Measurements from ENCODE around the gene FMOD. TPM values are rescaled to one million over a fixed set of nuclear protein-coding genes. Genes with fewer than 3 reads are reported as not detected.
A peak's percentile ranks its signal among the peaks of the same experiment; 100 is the strongest.

The FMOD gene
- total RNA-seq, 4 donors from 2014 or later = 4.3 to 29.9 (median 9.9) TPM

DNA sequence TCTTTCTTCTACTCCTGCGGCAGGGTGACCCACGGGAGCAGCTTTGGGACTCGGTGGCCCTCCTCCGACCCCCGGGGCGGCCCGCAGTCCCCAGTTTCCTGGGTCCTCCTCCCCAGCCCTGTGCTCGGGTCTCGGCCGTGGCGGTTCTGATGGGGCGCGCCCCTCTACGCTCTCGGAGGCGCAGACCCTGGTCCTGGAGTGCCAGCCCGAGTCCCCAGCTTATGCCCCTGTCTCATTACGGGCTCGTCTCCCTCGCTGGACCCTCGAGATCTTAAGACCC is 45.2 kb downstream of the FMOD start:
- Histone ChIP-seq H3K9me3 (no peaks in the 10 kb centered on the region), H3K4me3 (peak overlapping the region; percentile 88 to 96 (median 93)), H3K27me3 (no peaks in the 10 kb centered on the region), H3K4me1 (peaks cover 31 to 76% (median 41%) of the 10 kb centered on the region in 3 donors), H3K36me3 (peaks cover 5 to 38% (median 11%) of the 10 kb centered on the region in 3 donors), H3K27ac (peak overlapping the region; percentile 97 to 99 (median 99))
- intact Hi-C loops (cut with DNase I) = loop anchor here (5.0 kb wide), 1 partner anchor 33 kb away; no protein-coding TSS in a partner anchor
- DNase-seq = no peak
- TF ChIP-seq, protein P1, sequence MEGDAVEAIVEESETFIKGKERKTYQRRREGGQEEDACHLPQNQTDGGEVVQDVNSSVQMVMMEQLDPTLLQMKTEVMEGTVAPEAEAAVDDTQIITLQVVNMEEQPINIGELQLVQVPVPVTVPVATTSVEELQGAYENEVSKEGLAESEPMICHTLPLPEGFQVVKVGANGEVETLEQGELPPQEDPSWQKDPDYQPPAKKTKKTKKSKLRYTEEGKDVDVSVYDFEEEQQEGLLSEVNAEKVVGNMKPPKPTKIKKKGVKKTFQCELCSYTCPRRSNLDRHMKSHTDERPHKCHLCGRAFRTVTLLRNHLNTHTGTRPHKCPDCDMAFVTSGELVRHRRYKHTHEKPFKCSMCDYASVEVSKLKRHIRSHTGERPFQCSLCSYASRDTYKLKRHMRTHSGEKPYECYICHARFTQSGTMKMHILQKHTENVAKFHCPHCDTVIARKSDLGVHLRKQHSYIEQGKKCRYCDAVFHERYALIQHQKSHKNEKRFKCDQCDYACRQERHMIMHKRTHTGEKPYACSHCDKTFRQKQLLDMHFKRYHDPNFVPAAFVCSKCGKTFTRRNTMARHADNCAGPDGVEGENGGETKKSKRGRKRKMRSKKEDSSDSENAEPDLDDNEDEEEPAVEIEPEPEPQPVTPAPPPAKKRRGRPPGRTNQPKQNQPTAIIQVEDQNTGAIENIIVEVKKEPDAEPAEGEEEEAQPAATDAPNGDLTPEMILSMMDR (IDR thresholded peaks at IDR 0.05) = no peak
- TF ChIP-seq POLR2A (IDR thresholded peaks at IDR 0.05) = no peak
- no CpG with 5 or more reads among the region's 21 CpGs for WGBS, 2 donors

DNA sequence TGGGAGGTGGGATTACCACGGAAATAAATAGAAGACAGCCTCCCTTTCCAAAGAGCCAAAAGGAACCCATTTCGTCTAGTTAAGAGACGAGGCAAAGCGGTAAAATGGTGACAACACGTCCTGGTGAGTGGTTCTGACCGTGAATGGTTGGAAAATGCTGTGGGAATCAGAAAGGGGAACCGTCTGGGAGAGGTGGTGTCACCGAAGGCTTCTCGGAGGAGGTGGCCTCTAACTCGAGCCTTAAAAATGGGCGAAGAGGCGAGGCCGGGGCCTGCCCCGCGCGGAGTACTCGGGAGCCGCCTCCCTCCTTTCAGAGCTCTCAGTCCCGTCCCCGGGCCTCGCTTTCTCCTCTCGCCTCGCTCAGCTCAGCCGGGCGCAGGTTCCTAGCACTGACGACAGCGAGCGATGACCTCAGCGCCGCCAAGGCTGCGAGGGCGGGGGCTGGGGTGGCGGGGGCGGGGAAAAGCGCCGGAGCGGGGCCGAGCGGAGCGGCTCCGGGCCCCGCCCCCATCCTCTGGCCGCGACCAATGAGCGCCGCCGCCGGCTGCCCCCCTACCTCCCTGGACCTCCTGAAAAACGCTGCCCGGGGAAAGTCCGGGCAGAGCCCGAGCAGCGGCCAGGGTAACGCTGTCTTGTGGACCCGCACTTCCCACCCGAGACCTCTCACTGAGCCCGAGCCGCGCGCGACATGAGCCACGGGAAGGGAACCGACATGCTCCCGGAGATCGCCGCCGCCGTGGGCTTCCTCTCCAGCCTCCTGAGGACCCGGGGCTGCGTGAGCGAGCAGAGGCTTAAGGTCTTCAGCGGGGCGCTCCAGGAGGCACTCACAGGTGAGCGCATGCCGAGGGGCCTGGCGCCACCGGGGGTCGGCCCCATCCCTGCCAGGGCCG is 45.8 kb downstream of the FMOD start, which contains the start of gene BTG2:
BTG2 (plus strand) TSS at position 601 of the 890 bp plus-strand sequence; CDS start at position 689, 88 bp downstream.
- 4 to 13% methylated on average over 10 to 21 of the region's 79 CpGs for WGBS, 2 donors

DNA sequence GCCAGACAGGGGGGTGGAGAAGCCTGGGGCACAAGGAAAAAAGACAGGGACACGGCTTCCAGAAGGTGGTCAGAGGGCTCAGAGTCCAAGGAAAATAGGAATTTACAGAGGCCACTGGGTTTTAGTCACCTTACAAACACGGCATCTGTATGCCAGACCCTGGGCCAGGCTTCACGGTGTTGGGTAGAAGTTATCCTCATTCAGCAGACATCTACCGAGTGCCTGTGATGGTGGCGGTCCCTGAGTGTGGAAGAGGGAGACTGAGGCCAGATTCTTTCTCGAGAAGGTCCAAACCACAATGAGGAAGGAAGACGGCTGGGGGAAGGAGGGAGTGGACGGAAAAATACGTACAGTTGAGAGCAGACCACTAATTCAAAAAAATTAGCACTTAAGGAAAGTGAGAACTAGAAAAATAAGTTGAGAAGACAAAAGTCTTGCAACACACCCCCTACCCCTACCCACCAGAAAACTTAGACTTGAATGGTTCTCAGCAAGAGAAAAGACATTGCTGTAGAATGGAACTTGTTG is 46.5 kb downstream of the FMOD start:
- Histone ChIP-seq H3K4me3 (peak overlapping the region in 3 of 4 donors; percentile 88 to 96 (median 90)), H3K27me3 (no peaks in the 10 kb centered on the region), H3K27ac (peak overlapping the region; percentile 97 to 99 (median 99)), H3K36me3 (peaks cover 5 to 26% (median 11%) of the 10 kb centered on the region in 3 donors), H3K9me3 (no peaks in the 10 kb centered on the region), H3K4me1 (peaks cover 31 to 72% (median 33%) of the 10 kb centered on the region in 3 donors)
- WGBS, 2 donors = 69 to 80% methylated on average over 9 of the region's 9 CpGs
- intact Hi-C loops (cut with DNase I) = no loop called here
- DNase-seq = no peak
- no peak for TF ChIP-seq POLR2A (IDR thresholded peaks at IDR 0.05)
- TF ChIP-seq, protein P1 (IDR thresholded peaks at IDR 0.05) = no peak

More for the DNA sequence above, 45.8 kb downstream of the FMOD start, which contains the start of gene BTG2:
- H3K9me3 ChIP-seq = no peaks in the 10 kb centered on the region
- TF ChIP-seq POLR2A (IDR thresholded peaks at IDR 0.05) = peak; percentile 23 to 100 (median 98)
- TF ChIP-seq, protein P1 (IDR thresholded peaks at IDR 0.05) = no peak
- intact Hi-C loops (cut with DNase I) = loop anchor here (5.0 kb wide), 1 partner anchor 33 kb away; no protein-coding TSS in a partner anchor
- H3K27me3 ChIP-seq = no peaks in the 10 kb centered on the region
- peak; percentile 62 for DNase-seq
- peaks cover 31 to 76% (median 40%) of the 10 kb centered on the region in 3 donors for H3K4me1 ChIP-seq
- H3K36me3 ChIP-seq = peaks cover 5 to 33% (median 11%) of the 10 kb centered on the region in 3 donors
- H3K4me3 ChIP-seq = peak within 1 kb of the TSS; percentile 88 to 96 (median 93)
- peak within 1 kb of the TSS; percentile 97 to 99 (median 99) for H3K27ac ChIP-seq

DNA sequence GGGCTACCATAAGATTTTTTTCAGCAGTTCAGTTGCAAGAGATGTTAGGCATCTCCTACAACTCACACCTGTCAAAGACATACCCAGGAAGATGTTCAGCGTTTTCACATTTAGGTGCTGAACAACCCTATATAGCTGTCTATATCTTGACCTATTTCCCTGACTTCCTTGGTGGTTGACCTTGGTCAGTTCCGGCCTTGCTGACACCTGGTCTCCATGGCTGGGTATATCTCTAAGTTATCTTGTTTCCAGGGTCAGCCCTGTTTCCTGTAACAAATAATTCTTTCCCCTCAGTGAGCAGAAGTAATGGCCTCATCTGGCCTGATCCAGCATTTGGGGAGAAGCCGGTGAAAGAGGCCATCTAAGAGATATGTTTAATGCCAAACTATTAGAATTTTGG is 48.0 kb downstream of the FMOD start:
- H3K27ac ChIP-seq = no peak overlapping the region
- intact Hi-C loops (cut with DNase I) = no loop called here
- 86 to 88% methylated on average over 3 of the region's 3 CpGs for WGBS, 2 donors

More for the DNA sequence above, 48.0 kb downstream of the FMOD start:
- Histone ChIP-seq H3K36me3 (peaks cover 5 to 11% (median 6%) of the 10 kb centered on the region in 3 donors), H3K27me3 (no peaks in the 10 kb centered on the region), H3K4me3 (no peak overlapping the region), H3K4me1 (peaks cover 19 to 56% (median 19%) of the 10 kb centered on the region in 3 donors), H3K9me3 (no peaks in the 10 kb centered on the region)
- DNase-seq = no peak
- TF ChIP-seq POLR2A (IDR thresholded peaks at IDR 0.05) = no peak
- TF ChIP-seq, protein P1 (IDR thresholded peaks at IDR 0.05) = no peak
